RPMI7951 (cell line): Measurements from ENCODE around the gene SLC41A3. TPM values are rescaled to one million over a fixed set of nuclear protein-coding genes. Genes with fewer than 3 reads are reported as not detected.
A peak's percentile ranks its signal among the peaks of the same experiment; 100 is the strongest.
"Not testable (repeated sequence)": the region's sequence is repeated elsewhere in the genome, so short reads cannot be mapped to it uniquely, and the experiment has no call there.

ENCODE experiments used
- DNase-seq: peaks from one replicate; pipeline ENCODE4 v3.0.0-alpha.2; 2012; ENCODE audit warnings: low read depth
- total RNA-seq: library from RNA; depleted of rRNA; stranded (reverse); fragments of >200 nt; shearing (Covaris generic); gene quantifications from 2 replicates; pipeline ENCODE4 v1.2.3, GENCODE V29; 2014

The SLC41A3 gene
- total RNA-seq, 1 experiment from 2014 or later, result 33.6 TPM

DNA sequence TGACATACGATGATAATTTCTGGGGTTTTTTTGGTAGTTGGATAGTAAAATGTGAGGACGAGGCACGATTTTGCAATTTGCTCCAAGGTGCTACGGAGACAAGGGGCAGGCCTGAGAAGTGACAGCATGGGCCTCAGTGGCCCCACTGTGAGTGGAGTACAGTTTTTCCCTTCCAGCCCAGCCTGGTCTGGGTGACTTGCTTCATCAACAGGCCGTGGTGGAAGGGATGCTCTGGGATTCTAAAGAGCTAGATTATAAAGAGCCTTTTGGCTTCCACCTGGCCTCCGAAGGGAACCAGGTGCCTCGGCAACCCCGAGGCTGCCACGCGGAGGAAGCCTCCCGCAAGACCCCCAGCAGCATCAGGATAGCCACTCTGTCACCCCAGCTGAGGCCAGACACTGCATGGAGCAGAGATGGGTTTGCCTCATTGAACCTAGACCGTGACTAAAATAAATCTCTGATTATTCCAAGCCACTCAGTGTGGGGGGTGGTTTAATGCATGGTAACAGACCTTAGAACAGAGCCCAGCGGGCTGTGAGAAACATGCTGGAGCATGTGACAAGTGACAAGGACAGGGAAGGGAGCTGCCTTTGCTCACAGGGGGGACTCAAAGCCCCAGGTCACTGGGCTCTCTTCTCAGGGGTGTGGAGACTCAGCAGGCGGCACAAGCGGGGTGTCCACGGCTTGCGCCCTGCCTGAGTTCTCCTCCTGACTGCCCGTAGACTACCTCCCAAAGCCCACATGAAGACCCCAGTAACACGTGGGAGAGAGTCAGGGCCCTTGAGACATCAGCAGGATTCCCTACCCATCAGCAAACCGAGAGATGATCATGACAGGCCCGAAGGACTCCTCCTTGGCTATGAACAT, 22.6 kb upstream of the SLC41A3 start:
- DNase-seq, result no peak

DNA sequence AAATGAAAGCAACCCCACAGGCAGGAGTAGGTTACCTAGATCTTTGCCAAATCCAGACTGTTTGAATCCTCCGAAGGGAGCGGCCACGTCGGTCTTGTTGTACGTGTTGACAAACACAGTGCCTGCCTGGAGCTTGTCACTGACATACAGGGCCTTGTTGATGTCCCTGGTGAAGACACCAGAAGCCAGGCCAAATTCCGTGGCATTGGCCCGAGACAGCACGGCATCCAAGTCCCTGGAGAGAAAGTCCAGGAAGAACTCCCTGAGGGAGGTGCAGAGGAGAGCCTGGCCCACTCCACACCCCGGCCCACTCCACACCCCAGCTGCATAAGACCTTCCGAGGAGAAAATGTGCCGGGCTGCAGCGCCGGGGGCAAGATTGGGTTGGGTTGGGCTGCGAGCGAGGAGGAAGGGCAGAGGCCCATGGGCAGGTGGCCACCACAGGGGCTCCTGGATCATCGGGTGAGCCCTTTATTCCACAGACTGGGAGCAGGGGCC, 21.8 kb upstream of the SLC41A3 start:
- no peak for DNase-seq

DNA sequence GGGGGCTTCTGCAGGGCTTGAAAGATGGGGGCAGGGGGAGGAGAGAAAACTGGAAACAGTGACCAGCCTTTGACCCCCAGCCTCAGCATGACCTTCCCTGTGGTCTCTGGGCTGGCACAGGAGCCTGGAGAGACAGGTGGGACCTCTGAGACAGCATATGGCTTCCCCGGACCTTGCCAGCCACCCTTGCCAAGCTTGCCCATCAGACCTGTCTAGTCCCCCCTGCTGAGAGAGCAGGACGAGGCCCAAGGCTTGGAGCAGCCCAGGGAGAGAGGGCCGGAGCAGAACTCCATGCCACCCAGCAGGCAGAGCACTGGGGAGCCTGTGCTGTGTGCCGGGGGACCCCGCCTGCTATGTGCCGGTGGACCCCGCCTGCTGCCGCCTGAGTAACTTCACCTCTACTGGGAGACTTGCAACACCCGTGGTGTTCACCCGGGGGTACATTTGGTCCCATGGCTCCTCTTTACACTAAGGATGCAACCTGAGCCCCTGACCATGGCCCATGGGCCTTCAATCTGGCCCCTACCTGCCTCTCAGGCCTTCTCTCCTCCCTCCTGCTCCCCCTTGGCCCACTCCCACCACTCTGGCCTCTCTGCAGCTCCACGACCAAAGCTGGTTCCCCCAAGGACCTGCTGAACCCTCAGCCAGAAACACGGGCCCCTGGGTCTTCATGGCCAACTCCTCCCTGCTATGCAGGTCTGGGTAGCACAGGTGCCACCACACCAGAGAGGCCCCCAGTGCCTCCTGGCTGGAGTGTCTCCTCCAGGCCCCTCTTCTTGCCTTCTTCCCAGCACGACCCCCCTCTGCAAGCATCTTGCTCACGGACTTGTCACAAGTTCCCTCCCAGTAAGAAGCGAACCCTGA, 21.1 kb upstream of the SLC41A3 start:
- DNase-seq, result no peak

DNA sequence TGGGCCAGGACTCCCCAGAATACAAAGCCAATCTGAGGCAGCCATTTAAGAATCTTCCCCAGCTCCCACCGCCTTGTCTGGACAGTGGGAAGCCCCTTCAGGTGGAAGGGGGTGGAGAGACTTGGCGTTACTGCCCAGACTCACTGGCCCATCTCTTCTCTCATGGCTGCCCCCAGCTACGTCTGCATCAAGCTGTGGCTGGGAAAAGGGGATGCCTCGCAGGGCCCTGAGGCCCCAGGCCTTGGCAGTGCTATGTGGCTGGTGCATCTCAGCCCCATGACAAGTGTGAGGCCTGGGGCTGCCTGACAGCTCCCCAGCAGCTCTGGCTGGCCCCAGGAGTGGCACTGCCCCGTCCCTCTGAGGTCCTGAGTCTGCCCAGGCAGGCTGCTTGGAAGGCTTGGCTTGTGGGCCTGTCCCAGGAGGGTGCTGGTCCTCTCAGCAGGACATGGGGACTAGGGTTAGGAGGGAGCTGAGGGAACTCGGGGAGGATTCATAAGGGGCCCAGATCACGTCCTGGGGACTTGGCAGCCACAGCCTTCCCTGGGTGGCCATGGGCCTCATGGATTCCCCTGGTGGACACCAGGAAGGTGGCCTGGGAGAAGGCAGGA, 20.2 kb upstream of the SLC41A3 start:
- DNase-seq, result no peak

DNA sequence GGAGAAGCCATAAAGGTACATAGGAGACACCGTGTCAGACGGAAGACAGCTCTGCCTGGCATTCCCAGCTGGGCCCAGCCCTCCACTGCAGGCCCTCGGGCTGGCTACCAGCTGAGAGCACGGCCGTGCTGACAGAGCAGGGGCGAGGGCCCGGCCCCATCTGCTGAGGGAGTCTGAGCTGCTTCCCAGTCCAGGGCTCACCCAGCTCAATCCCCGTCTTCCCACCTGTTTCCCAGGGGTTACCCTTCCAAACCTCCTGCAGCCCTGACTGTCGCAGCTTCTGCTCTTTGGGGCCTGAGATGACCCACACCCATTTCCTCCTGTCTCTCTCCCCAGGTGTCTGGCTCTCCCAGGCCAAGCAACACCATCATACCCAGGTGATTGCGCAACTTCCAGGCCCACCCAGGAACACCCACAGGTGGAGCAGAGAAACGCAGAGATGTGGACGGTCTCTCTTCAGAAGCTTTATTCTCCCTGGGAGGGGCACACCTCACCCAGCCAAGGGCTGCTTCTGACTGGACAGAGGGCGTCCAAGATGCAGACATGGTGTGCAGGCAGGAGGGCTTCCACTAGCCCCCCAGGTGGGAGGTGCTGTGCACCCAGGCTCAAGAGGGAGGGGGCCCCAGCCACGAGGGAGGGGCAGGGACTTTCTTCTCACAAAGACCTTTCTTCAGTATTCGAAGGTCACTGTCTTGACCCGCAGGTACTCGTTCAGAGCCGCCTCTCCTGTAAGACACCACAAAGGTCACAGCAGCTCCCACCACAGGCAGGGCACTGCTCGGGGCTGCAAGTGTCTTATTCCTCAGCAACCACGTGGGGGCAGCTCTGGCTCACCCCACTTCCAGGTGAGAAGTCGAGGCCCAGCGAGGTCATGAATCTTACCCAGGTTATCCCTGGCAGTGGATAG, 19.4 kb upstream of the SLC41A3 start:
- DNase-seq, result no peak

DNA sequence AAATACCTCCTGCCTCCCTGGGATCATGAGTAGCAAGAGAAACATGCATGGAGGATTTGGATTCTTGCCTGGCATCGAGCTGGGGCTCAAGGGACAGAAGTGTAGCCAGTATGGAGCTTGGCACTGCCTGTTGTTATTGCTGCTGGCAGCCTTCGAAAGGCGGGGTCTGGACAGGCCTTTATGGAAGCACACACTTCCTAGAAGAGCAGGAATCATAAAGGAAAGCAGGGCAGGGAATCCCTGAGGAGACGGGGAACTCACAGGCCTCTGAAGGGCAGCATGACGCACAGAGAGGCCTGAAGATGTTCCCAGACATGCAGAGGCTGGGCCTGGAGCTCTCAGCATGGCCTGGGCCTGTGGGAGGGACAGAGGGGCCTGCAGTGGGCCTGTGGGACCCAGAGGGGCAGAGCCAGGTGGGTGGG, 18.6 kb upstream of the SLC41A3 start:
- DNase-seq, result no peak

DNA sequence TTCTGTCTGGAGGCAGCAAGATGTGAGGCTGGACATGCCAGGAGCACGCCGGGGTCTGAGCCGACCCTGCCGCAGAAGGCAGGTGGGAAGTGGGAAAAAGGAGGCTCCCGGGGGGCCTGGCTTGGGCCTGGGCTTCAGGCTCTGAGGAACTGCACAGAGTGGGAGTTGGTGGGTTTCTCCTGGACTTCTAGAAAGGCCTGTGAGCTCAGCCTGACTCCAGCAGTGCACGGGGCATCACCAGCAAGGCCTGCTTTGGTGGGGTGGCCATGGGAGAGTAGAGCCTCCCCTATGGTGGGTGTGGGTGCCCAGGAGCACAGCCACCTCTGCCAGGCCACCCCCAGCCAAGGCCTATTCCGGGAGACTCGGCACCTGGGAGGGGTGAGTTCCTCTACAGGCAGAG, 18.1 kb upstream of the SLC41A3 start:
- DNase-seq, result no peak

DNA sequence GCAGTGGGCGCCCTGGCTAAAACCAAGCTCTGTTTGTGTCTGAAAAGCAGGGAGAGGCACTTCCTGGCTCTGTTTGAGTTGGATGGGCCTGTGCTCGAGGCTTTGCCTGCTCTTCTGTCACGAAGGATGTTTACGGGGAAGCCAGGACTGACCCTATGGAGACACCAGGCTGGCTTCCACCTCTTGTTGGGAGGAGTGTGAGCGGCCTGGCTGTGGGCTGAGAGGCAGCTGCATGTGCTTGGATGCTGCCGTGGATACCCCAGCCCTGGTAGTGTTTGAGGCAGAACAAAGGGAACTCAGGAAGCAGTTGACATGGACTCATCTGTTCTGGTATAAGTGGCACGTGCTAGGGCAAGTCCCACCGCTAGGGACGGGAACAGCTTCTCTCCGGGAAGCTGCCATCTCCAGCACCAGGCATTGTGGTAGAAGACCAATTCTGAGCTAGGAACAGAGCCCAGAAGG, 17.6 kb upstream of the SLC41A3 start:
- DNase-seq, result no peak

DNA sequence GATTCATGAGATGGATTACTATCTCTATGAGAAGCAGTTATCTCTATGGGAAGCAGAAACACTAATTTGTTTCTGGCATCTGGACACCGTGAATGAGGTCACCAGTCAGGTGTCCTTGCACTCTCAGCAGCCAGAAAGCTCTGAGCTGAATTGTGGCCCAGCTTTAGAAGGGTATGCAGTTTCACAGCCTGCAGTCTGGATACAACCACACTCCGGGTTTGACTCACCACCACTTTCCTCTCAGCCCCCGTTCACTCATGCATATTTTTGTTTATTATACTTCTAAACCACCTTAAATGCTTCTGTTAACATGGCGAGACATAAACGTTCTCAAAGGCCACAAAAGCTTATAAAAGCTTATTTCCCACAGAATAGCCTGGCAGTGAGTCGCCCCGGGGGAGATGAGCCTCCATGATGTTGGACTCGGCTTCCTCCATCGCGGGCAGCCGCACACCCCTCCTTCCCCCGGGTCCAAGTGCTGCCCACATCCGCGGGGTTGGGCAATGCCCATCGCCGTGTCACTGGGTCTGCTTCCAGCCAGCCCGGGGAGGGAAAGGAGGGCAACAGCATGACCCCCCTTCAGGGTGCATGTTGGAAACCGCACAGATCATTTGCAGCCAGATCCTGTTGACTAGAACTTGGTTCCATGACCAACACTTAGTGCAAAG, 16.8 kb upstream of the SLC41A3 start:
- DNase-seq, result peak; percentile 93

DNA sequence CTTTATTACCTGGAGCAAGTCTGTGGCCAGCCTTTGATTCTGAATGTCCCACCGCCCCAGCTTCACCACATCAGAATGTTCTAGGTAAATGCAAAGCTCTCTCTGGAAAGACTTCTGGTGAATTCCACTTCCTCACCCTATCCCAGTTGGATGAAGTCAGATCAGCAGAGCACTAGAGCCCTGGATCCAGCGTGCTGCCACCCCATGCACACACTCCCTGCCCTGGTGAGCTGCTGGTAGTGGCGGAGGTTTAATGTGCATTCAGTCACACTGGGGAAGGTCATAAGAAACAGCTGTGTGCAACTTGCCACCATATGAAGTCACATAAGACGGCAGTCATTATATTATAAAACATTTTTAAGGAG, 16.3 kb upstream of the SLC41A3 start:
- DNase-seq, result no peak

DNA sequence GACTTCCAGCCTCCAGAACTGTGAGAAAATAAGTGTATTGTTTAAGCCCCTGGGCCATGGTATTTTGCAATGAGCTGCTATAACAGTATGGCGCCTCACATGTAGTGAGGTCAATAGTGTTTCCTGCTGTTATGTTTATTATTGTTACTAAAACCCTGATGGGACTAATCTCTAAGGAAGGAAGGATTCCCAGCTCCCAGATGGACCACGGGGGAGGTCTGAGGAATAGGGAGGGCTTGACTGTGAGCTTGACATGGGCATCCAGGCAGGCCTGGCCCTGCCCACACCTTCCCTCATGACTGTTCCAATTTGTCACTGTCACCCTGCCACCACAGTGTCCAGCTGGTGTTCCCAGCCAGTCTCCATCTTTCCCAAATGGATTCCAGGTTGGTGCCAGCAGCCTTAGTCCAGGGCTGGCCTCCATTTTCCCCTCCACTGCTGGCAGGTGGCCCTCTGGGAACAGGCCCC, 14.5 kb upstream of the SLC41A3 start:
- peak; percentile 67 for DNase-seq

DNA sequence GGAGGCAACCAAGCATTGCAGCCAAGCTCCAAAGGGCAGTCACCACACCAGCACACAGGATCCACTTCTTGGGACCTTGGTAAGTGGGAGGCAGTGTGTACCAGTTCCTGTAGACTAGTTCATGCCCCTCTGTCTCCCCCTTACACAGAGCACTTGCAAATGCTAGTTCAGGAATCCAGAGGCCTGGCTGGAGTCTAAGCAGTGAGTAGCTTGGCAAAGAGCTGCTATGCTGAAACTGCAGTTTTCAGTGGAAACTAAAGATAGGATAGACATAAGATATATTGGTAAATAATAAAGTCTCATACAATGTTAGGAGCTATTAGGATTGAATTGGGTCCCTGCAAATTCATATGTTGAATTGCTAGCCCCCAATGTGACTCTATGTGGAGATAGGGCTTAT, 13.9 kb upstream of the SLC41A3 start:
- no peak for DNase-seq

DNA sequence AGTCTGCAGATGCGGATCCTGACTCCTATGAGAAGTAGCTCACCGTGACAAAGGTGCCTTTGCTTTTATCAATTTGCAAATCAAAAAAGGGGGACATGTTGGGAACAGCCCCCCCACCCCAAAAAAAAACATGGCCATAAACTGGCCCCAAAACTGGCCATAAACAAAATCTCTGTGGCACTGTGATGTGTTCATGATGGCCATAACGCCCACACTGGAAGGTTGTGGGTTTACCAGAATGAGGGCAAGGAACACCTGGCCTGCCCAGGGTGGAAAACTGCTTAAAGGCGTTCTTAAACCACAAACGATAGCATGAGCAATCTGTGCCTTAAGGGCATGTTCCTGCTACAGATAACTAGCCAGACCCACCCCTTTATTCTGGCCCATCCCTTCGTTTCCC, 12.3 kb upstream of the SLC41A3 start:
- not testable (repeated sequence) for DNase-seq

DNA sequence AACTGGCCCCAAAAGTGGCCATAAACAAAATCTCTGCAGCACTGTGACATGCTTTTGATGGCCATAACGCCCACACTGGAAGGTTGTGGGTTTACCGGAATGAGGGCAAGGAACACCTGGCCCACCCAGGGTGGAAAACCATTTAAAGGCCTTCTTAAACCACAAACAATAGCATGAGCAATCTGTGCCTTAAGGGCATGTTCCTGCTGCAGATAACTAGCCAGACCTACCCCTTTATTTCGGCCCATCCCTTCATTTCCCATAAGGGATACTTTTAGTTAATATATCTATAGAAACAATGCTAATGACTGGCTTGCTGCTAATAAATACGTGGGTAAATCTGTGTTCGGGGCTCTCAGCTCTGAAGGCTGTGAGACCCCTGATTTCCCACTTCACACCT, 8.2 kb upstream of the SLC41A3 start:
- not testable (repeated sequence) for DNase-seq

DNA sequence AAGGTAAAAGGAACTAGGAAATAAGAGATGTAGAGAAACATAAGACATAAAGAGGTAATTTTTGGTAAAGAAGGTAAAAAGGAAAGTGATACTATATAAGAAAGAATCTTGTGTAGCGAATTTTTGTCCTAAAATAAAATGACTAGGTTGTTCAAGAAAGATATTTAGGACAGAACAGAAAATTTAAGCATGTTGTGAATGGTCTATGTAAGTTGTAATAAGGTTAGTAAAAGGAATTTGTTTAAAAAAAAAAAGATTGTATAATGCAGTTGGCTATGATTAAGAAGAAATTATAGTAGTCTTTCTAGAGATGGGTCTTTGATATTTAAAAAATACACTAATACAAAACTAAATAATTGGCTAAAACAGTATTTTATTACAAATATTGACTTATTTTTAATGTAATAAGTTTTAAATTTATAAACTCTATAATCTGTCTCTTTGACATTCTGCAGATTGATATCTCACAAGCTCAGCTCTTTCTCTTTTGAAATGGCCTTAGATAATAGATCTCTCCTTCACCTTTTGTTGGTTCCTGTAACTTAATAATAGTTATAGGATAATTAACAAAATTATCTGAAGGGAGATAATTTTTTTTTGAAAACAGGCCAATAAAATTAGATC, 3.7 kb upstream of the SLC41A3 start:
- no peak for DNase-seq

DNA sequence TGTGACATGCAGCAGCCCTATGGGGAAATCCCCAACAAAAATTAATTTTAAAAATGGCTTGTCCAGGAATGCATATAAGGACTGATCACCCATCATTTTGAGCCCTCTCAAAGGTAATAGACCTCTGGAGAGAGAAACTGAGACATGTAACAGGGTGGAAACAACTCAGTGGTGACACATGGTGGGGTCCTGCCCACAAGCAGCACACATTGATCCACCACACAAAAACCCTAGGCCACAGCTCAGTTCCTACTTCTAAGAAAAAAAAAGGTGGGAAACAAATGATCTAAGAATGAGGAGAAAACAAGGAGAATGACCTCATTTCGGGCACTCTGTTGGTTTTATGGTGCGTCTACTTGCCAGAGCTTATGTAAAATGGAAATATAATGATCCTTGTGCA, 1.9 kb upstream of the SLC41A3 start:
- DNase-seq, result no peak

DNA sequence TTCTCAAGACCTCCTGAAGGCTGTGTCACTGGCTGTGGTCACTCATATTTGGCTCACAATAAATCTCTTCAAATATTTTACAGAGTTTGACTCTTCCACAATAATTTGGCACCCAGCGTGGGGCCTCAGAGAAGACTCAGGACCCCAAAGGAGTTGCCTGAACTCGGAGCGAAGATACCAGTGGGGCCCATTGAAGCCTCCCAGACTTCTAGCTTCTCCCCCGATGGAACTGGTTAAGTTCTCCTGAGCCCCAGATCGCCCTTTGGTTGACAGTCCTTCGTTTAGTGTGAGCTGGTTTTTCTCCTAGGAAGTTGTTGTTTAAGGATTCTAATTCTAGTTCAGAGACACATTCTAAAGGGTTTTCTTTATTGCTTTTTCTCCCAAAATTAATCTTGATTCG, 1.4 kb upstream of the SLC41A3 start:
- DNase-seq, result no peak

DNA sequence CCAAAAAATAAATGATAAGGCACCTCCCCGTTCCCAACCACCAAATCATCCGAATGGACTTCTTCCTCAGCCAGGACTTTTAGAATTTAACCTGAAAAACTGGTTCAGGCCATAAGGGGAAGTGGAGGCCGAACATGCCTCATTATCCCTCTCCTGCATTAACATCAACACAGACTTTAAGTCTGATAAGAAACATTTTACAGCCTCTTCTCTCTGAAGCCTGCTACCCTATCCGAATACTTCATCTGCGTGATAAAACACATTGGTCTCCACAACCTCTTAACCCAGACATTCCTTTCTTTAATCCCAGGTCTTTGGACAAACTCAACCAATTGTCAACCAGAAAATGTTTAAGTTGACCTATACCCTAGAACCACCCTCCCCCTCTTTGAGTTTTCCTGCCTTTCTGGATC, 850 bp upstream of the SLC41A3 start:
- DNase-seq, result no peak

DNA sequence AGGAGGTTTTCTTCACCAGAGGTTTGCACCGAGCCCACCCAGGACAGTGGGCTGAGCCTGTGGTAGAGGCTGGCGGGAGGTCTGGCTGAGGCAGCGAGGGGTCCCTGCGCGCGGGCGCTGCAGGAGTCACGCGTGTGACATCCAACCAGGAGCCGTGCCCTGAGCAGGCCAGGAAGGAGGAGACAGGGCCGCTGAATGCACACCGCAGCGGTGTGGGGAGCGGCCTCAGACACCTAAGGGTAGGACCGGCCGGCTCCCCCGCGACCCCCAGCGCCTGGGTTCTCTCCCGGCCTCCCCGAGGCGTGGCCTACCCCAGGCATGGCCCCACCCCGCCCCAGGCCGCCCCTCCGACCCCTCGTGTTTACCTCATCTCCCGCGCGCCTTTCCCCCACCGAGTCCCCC, 412 bp downstream of the SLC41A3 start:
- DNase-seq, result peak; percentile 44

DNA sequence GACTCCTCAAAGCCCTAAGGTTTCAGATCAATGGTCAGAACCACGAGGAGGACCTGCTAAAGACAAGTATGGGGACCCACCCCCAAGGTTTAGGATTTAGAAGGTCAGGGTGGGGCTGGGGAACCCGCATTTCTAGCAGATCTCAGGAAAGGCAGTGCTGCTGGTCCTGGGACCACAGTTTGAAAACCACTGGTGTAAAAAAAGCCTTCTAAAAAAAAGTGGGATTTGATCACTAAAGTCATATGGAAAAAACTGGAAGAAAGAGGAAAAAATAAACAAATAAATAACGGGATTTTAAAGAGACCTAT, 832 bp downstream of the SLC41A3 start:
- DNase-seq, result no peak
